Muscle of leg (tissue), 11 donors: Measurements from ENCODE around the gene CALN1. TPM values are rescaled to one million over a fixed set of nuclear protein-coding genes. Genes with fewer than 3 reads are reported as not detected.

Experiments used
- DNase-seq: peaks from one replicate; pipeline ENCODE4 v3.0.0; 2013
- H3K27ac ChIP-seq: one replicate; pipeline ENCODE4 v1.5.1; 2013; ENCODE audit warnings: mild to moderate bottlenecking, low read length, control low read depth
- H3K27me3 ChIP-seq: one replicate; pipeline ENCODE4 v1.6.1; 2013; ENCODE audit warnings: low read length; ENCODE audit not compliant: control insufficient read depth, insufficient read depth
- H3K36me3 ChIP-seq: one replicate; pipeline ENCODE4 v1.6.1; 2013; ENCODE audit warnings: low read length; ENCODE audit not compliant: control insufficient read depth, insufficient read depth
- H3K4me1 ChIP-seq: one replicate; pipeline ENCODE4 v1.6.1; 2013; ENCODE audit warnings: low read length; ENCODE audit not compliant: control insufficient read depth, insufficient read depth
- H3K4me3 ChIP-seq: one replicate; pipeline ENCODE4 v1.5.1; 2013; ENCODE audit warnings: low read length, control low read depth
- H3K9me3 ChIP-seq: replicated peaks from 2 replicates; pipeline ENCODE4 v1.6.1; 2013; ENCODE audit warnings: low read depth, low read length; ENCODE audit not compliant: control insufficient read depth
- WGBS: methylation state at CpG from one replicate; pipeline ENCODE4 v1.1.5; 2013; ENCODE audit warnings: missing lambda C conversion rate; ENCODE audit not compliant: insufficient coverage; 5-methylcytosine and 5-hydroxymethylcytosine counted together
- polyA plus RNA-seq, 8 donors: library from polyadenylated mRNA; unstranded; fragments of 120-200 nt; gene quantifications; one replicate each; pipeline versions ENCODE4 v1.2.1 to v1.2.3, GENCODE V29; 2013; ENCODE audit warnings: inconsistent platforms in 1 of 8, low replicate concordance in 1 of 8; ENCODE audit not compliant: insufficient read length in 8 of 8, insufficient read depth in 1 of 8
- total RNA-seq: library from RNA; stranded (reverse); fragments of 120-200 nt; gene quantifications from one replicate; pipeline ENCODE4 v1.2.4, GENCODE V29; 2013

The CALN1 gene
- total and polyA plus RNA-seq, 9 donors = 0.65 to 2.3 (median 1.0) TPM

DNA sequence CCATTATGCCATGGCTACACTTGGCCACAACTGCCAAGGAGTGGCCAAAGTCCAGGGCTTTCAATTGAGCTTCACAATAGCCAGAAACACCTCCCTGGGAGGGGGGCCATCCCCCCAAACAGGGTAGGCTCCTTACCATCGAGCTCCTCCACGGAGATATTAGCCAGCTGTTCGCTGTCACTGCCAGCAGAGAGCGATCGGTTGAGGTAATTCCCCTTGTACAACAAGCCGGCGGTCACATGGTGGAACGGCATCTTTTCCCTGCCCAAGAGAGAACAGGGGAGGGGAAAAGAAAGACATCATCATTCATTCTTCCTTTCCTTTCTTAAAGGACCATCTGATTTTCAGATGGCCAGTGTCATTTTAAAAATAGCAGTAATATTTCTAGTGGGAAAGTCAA, 133.6 kb downstream of the CALN1 start:
- Histone ChIP-seq H3K4me1 (no peaks in the 10 kb centered on the region), H3K4me3 (no peak overlapping the region), H3K27me3 (no peaks in the 10 kb centered on the region), H3K27ac (no peak overlapping the region), H3K9me3 (peaks cover 3% of the 10 kb centered on the region), H3K36me3 (no peaks in the 10 kb centered on the region)
- 80% methylated on average over 1 of the region's 8 CpGs for WGBS
- no peak for DNase-seq

DNA sequence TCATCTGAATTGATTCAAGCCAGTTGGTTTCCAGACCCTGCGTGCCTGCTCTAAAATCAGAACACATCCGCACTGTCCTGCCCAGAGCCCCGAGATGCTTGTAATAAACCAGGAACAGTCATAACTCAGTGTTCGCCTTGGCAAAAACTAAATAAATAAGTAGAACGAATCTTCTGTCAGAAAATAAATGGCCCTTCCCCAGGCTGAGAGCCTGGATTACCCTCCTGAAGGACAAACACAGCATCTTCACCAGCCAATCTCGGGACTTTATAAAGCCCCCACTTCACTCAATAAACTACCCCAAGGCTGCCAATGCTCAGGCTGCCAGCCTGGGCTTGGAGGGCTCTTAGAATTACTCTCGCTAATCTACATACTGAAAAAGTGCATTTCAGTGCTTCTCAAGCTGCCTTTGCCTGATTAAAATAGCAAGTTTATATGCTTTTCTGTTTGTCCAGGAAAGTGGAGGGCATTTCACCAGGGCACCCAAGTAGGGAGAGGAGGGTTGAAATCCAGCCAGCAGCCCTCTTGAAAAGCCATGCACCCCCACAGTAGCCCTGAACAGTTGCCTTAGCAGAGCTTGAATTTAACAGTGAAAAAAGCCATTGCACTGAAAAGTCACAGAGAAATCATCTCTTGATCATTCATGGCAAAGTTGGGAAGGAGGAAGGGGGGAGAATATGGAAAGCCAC, 136.6 kb downstream of the CALN1 start:
- no peak overlapping the region for H3K4me3 ChIP-seq
- no peak overlapping the region for H3K27ac ChIP-seq
- DNase-seq = no peak
- no peaks in the 10 kb centered on the region for H3K4me1 ChIP-seq
- WGBS = 74% methylated on average over 6 of the region's 7 CpGs
- no peaks in the 10 kb centered on the region for H3K36me3 ChIP-seq
- H3K9me3 ChIP-seq = peaks cover 8% of the 10 kb centered on the region
- H3K27me3 ChIP-seq = no peaks in the 10 kb centered on the region

DNA sequence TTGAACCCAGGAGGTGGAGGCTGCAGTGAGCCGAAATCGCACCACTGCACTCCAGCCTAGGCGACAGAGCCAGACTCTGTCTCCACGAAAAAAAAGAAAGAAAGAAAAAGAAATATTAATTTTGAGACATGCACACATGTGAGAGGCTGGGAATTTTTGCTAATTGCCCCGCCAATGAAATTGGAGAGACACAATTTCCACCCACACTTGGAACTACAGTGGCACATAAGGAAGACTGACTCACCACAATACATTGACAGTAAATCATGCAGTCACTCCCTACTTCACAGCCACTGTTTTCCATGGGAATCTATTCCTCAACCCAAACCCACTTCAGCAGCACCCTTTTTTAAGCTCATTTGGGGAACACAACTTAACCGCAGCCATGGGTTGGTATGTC, 139.7 kb downstream of the CALN1 start:
- Histone ChIP-seq H3K9me3 (peaks cover 9% of the 10 kb centered on the region), H3K36me3 (no peaks in the 10 kb centered on the region), H3K27me3 (no peaks in the 10 kb centered on the region), H3K4me1 (no peaks in the 10 kb centered on the region), H3K27ac (no peak overlapping the region), H3K4me3 (no peak overlapping the region)
- DNase-seq = no peak
- 98% methylated on average over 4 of the region's 6 CpGs for WGBS

DNA sequence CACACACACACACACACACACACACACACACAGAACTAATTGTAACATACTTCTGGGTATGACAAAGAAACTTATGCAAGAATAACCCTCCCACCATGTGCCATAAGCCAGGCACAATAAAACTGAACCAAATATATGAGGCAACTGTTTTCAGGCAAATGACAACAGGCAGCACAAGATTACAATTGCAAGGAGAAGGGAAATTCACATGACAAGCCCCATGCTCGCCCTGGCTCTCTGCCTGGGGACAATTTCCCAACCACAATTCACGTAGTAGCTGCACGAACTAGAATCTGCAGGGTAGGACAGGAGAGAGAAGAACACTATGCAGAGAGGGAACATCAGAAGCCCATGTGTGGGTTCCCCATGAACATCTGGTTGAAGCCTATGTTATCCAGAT, 143.3 kb downstream of the CALN1 start:
- Histone ChIP-seq H3K4me1 (no peaks in the 10 kb centered on the region), H3K9me3 (peaks cover 5% of the 10 kb centered on the region), H3K36me3 (no peaks in the 10 kb centered on the region), H3K27ac (no peak overlapping the region), H3K4me3 (no peak overlapping the region), H3K27me3 (no peaks in the 10 kb centered on the region)
- WGBS = no CpG with 5 or more reads among the region's 3 CpGs
- DNase-seq = no peak

DNA sequence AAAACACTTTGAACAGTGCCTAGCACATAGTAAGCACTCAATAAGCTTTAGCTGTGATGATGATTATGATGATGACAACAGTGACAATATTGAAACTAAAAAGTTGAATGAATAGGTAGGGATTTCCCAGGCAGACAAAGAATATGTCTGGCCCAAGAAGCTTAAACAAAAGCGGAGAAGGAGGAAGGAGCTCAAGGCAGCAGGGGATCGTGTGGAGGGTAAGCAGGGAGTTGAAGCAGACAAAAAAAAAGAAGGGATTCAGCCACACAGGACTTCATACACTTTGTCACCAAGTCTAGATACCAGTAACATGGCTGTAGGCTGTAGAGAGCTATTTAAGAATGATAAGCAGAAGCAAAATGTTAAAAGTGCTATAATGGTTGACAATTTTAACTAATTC, 144.0 kb downstream of the CALN1 start:
- Histone ChIP-seq H3K9me3 (peaks cover 5% of the 10 kb centered on the region), H3K4me1 (no peaks in the 10 kb centered on the region), H3K36me3 (no peaks in the 10 kb centered on the region), H3K4me3 (no peak overlapping the region), H3K27me3 (no peaks in the 10 kb centered on the region), H3K27ac (no peak overlapping the region)
- DNase-seq = no peak
- no CpG with 5 or more reads among the region's 2 CpGs for WGBS

DNA sequence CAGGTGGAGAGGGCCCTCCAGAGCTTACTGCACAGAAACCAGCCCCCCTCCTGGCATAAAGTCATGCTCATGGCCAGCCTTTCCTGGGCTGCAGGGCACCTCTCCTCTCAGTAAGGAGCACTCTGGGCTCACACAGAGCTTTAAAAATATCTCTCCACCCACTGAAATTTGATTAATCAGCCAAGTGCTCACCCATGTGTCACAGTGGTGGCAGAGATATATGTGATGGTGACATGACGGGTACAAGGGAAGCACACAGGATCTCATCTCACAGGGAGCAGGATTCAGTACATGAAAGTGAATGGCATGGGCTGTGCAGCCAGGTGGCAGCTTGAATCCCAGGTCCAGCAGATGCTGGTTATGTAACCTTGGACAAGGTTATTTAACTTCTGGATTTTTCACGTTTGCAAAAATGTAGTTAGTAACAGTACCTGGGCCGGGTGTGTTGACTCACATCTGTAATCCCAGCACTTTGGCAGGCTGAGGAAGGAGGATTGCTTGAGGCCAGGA, 144.8 kb downstream of the CALN1 start:
- Histone ChIP-seq H3K36me3 (no peaks in the 10 kb centered on the region), H3K4me1 (no peaks in the 10 kb centered on the region), H3K27ac (no peak overlapping the region), H3K4me3 (no peak overlapping the region), H3K27me3 (no peaks in the 10 kb centered on the region), H3K9me3 (peaks cover 4% of the 10 kb centered on the region)
- WGBS = 60% methylated on average over 3 of the region's 3 CpGs
- DNase-seq = no peak

DNA sequence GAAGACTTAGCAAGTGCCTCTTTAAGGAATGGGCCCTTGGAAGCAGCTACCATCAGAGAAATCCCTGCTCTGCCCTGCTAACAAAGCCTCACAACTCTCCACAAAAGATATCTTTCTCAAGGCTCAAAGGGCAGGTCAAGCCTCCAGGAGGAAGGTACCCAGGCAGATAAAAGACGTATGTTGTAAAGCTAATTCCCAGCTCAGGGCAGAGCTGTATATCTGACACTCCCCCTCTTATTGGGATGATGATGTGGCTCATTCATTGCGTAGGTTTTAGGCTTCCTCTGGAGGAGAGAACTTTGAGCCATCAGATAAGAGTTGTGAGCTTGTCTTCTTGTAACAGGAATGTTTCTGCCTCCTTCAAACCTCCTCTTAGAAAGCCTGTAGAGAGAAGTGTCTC, 145.4 kb downstream of the CALN1 start:
- DNase-seq = no peak
- H3K36me3 ChIP-seq = no peaks in the 10 kb centered on the region
- H3K27ac ChIP-seq = no peak overlapping the region
- WGBS = no CpG with 5 or more reads among the region's 2 CpGs
- H3K4me3 ChIP-seq = no peak overlapping the region
- no peaks in the 10 kb centered on the region for H3K27me3 ChIP-seq
- H3K4me1 ChIP-seq = no peaks in the 10 kb centered on the region
- H3K9me3 ChIP-seq = peaks cover 4% of the 10 kb centered on the region

DNA sequence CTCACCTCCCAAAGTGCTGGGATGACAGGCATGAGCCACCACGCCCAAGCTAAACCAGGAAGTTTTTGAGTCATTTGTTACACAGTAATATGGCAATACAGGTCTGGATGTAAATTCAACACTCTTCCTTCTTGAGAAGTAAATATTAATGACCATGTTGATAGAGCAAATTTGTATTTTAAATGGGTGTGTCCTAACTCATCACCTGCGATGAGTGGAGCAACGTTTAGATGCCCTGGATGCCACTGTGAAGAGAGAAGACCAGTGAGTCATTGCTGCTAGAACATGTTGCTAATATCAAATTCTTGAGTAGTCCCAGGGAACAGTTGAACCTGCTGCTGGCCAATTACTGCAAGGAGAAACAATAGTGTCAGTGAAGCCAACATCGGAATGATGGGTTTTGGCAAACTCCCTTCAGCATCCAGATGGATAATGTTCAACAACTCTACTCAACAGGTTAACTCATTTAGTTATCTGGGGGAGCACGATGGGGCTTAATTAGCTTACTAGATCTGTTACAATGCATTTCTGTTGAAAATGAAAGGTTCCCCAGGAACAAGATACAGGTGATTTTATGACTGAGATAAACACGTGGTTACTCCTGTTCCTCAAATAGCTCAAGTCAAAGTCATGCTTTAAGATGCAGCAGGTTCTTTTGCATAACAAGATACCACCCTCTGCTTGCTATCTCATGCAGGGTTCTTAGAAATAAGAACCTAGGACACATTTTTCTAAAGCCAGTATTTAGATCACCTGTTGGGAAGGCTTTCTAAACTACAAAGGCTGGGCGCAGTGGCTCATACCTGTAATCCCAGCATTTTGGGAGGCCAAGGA, 146.8 kb downstream of the CALN1 start:
- Histone ChIP-seq H3K36me3 (no peaks in the 10 kb centered on the region), H3K4me3 (no peak overlapping the region), H3K27me3 (no peaks in the 10 kb centered on the region), H3K27ac (no peak overlapping the region), H3K9me3 (no peaks in the 10 kb centered on the region), H3K4me1 (no peaks in the 10 kb centered on the region)
- WGBS = 75% methylated on average over 3 of the region's 7 CpGs
- DNase-seq = no peak

DNA sequence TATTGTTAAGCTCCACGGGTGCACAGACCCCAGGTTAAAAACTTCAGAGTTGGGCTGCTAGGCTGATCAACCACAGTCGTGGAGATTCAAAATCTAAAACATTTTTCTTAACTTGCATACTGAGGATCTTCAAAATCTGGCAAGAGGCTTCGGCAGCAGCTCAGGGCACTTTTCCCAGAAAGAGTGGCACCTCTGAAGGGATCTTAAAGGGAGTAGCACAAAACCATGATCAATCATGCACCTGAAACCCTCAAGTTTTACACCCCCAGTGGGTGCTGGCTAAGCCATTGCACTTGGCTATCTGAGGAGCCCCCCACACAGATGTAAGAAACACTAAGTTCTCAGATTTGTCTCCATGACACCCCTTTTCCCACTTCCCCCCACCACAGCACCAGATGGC, 151.7 kb downstream of the CALN1 start:
- DNase-seq = no peak
- H3K27ac ChIP-seq = no peak overlapping the region
- H3K36me3 ChIP-seq = no peaks in the 10 kb centered on the region
- H3K9me3 ChIP-seq = no peaks in the 10 kb centered on the region
- H3K4me3 ChIP-seq = no peak overlapping the region
- no peaks in the 10 kb centered on the region for H3K4me1 ChIP-seq
- no peaks in the 10 kb centered on the region for H3K27me3 ChIP-seq
- 55% methylated on average over 1 of the region's 3 CpGs for WGBS

DNA sequence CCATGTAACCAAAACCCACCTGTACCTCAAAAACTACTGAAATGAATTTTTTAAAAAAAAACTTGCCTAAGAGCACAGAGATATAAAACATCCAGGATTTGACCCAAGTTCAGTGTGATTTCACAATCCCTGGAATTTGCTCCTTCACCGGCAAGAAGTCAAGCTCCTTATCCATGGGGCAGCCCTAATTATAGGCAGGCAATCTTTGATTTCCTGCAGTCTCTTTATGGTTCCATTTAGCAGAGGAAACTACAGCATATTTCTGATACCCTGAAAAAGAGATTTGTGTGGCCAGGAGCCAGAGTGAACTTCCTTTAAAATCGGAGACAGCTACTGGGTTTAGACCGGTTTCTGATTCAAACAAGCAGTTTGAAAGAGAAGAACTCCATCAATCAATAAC, 154.1 kb downstream of the CALN1 start:
- no peak for DNase-seq
- Histone ChIP-seq H3K4me3 (no peak overlapping the region), H3K9me3 (no peaks in the 10 kb centered on the region), H3K27ac (no peak overlapping the region), H3K36me3 (no peaks in the 10 kb centered on the region), H3K27me3 (no peaks in the 10 kb centered on the region), H3K4me1 (no peaks in the 10 kb centered on the region)
- WGBS = 60% methylated on average over 1 of the region's 3 CpGs
